ENCODE measurements around the gene KANSL2. TPM values are rescaled to one million over a fixed set of nuclear protein-coding genes. Genes with fewer than 3 reads are reported as not detected.
A peak's percentile ranks its signal among the peaks of the same experiment; 100 is the strongest.
"Not testable (repeated sequence)": the region's sequence is repeated elsewhere in the genome, so short reads cannot be mapped to it uniquely, and the experiment has no call there.

Gene KANSL2
- total RNA-seq, 4 donors from 2014 or later, result 58.4 to 101 (median 69.4) TPM

DNA sequence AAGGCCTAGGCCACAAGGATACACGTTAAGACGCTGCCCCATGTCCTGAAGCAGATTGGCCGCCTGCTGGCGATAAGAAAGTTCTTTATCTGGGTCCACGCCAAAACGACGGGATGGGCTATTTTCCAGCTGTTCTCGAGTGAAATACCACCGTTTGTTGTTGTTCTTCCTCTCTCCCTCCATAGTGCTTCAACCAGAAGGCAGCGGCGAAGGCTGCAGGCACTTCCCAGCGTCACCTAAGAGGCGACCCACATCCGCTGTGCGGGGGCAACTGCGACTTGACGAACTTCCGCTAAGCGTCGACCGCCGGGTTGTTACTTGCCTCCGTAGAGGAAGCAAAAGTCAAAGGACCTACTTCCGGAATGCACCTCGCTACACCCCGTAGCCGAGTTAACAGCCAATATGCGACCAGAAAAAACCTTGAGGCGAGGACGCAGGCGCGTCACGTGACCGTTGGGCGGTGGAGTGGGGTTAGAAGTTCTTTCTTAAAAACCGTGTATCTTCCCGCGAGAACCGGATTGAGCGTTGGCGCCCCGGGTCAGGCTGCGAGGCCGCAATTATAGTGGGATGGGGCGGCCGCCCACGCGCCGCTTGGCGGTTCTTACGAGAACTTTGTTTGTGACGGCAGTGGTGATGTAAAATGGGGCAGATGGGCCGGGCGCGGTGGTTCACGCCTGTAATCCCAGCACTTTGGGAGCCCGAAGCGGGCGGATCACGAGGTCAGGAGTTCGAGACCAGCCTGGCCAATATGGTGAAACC, 34.6 kb upstream of the KANSL2 start, which contains the start of gene CCNT1:
CCNT1 (minus strand) TSS at position 215 of the 759 bp plus-strand sequence; CDS start at position 183, 32 bp downstream.
- WGBS, 2 donors, result 0 to 1% methylated on average over 50 to 55 of the region's 61 CpGs

DNA sequence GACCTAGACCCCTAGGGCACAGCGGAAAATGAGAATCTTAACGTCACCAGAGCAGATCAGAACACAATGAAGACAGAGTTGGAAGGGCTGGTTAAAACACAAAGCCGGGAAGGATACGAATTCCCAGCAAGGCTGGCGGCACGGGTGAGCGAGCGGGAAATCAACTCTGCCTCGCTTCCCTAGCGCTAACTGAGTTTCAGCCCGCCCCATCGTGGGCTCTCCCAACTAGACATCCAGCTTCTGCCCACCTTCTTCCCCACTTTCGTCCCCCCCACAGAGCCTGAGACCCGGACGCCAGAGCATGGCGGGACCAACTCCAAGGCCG, 34.1 kb upstream of the KANSL2 start:
- Histone ChIP-seq H3K9me3 (peaks cover 0 to 16% (median 0%) of the 10 kb centered on the region in 4 donors), H3K27ac (peak overlapping the region; percentile 94 to 99 (median 96)), H3K27me3 (no peaks in the 10 kb centered on the region), H3K4me3 (peak overlapping the region; percentile 66 to 95 (median 81)), H3K4me1 (peaks cover 0 to 45% (median 25%) of the 10 kb centered on the region in 4 donors), H3K36me3 (peaks cover 0 to 34% (median 9%) of the 10 kb centered on the region in 3 donors)
- no peak for TF ChIP-seq POLR2A (IDR thresholded peaks at IDR 0.05)
- TF ChIP-seq EP300 (IDR thresholded peaks at IDR 0.05), result no peak
- TF ChIP-seq, protein P1, sequence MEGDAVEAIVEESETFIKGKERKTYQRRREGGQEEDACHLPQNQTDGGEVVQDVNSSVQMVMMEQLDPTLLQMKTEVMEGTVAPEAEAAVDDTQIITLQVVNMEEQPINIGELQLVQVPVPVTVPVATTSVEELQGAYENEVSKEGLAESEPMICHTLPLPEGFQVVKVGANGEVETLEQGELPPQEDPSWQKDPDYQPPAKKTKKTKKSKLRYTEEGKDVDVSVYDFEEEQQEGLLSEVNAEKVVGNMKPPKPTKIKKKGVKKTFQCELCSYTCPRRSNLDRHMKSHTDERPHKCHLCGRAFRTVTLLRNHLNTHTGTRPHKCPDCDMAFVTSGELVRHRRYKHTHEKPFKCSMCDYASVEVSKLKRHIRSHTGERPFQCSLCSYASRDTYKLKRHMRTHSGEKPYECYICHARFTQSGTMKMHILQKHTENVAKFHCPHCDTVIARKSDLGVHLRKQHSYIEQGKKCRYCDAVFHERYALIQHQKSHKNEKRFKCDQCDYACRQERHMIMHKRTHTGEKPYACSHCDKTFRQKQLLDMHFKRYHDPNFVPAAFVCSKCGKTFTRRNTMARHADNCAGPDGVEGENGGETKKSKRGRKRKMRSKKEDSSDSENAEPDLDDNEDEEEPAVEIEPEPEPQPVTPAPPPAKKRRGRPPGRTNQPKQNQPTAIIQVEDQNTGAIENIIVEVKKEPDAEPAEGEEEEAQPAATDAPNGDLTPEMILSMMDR (IDR thresholded peaks at IDR 0.05), result no peak
- DNase-seq (ENCODE audit: low spot score in 2 of 2), result no peak
- 0 to 1% methylated on average over 17 of the region's 17 CpGs for whole genome bisulfite sequencing, 2 donors

More for the DNA sequence above, 34.6 kb upstream of the KANSL2 start, which contains the start of gene CCNT1:
- Histone ChIP-seq H3K4me1 (peaks cover 0 to 41% (median 25%) of the 10 kb centered on the region in 4 donors), H3K36me3 (peaks cover 0 to 28% (median 9%) of the 10 kb centered on the region in 3 donors), H3K27ac (peak within 1 kb of the TSS; percentile 94 to 99 (median 96)), H3K9me3 (peaks cover 0 to 21% (median 0%) of the 10 kb centered on the region in 4 donors), H3K4me3 (peak within 1 kb of the TSS; percentile 66 to 95 (median 81)), H3K27me3 (no peaks in the 10 kb centered on the region)
- TF ChIP-seq, protein P1 (IDR thresholded peaks at IDR 0.05), result peak; percentile 4 to 76 (median 26)
- TF ChIP-seq EP300 (IDR thresholded peaks at IDR 0.05), result peak; percentile 98 to 99
- TF ChIP-seq POLR2A (IDR thresholded peaks at IDR 0.05), result peak; percentile 57 to 62
- DNase-seq (ENCODE audit: low spot score in 2 of 2), result peak; percentile 95 to 97

DNA sequence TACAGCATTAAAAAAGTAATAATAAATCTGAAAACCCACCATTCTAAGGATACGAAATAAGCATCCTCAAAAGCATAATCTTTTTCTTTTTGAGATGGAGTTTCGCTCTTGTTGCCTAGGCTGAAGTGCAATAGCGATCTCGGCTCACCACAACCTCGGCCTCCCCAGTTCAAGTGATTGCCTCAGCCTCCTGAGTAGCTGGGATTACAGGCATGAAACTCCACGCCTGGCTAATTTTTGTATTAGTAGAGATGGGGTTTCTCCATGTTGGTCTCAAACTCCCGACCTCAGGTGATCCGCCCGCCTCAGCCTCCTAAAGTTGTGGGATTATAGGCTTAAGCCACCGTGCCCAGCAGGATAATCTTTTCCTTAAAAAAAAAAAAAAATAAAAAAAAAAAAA, 30.2 kb upstream of the KANSL2 start:
- H3K9me3 ChIP-seq, result no peaks in the 10 kb centered on the region
- TF ChIP-seq, protein P1 (IDR thresholded peaks at IDR 0.05), result no peak
- TF ChIP-seq POLR2A (IDR thresholded peaks at IDR 0.05) (no peak), EP300 (IDR thresholded peaks at IDR 0.05) (no peak)
- DNase-seq (ENCODE audit: low spot score in 2 of 2), result no peak
- no peak overlapping the region for H3K27ac ChIP-seq
- H3K27me3 ChIP-seq, result no peaks in the 10 kb centered on the region
- no peak overlapping the region for H3K4me3 ChIP-seq
- H3K4me1 ChIP-seq, result peaks cover 0 to 74% (median 27%) of the 10 kb centered on the region in 4 donors
- 96% methylated on average over 10 of the region's 10 CpGs for WGBS, 2 donors
- H3K36me3 ChIP-seq, result peaks cover 0 to 67% (median 9%) of the 10 kb centered on the region in 3 donors

DNA sequence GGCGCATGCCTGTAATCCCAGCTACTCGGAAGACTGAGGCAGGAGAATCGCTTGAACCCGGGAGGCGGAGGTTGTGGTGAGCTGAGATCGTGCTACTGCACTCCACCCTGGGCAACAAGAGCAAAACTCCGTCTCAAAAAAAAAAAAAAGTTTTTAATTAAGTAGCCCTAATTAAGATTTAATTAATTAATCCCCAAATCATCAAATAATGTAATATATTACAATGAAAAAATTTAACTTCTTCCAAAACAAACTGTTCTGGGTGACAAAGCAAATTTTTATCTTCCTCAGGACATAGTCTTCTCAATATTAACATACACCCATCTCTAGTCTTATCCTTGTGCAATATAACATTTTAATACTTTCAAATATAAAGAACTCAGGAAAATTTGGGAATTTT, 16.8 kb upstream of the KANSL2 start:
- H3K4me1 ChIP-seq; DNase-seq (ENCODE audit: low spot score in 2 of 2); H3K4me3 ChIP-seq; H3K27ac ChIP-seq; H3K27me3 ChIP-seq; H3K9me3 ChIP-seq: not testable (repeated sequence)
- H3K36me3 ChIP-seq, result peaks cover 0 to 87% (median 18%) of the 10 kb centered on the region in 3 donors
- WGBS, 2 donors, result 89 to 95% methylated on average over 7 of the region's 7 CpGs

DNA sequence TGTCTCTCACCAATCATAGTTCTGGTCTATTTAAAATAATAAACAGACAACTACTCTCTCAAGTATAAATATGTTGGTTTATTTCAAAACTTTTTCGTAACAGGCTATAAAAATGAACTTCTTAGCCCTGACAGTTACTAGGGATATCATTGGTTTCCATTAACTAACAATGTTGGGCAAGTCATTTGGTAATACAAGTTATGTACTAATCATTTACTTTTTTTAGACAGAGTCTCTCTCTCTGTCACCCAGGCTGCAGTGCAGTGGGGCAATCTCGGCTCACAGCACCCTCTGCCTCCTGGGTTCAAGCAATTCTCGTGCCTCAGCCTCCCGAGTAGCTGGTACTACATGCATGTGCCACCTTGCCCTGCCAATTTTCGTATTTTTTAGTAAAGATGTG, 14.6 kb upstream of the KANSL2 start:
- H3K4me3 ChIP-seq, result no peak overlapping the region
- TF ChIP-seq, protein P1 (IDR thresholded peaks at IDR 0.05), result no peak
- TF ChIP-seq POLR2A (IDR thresholded peaks at IDR 0.05) (no peak), EP300 (IDR thresholded peaks at IDR 0.05) (no peak)
- no peaks in the 10 kb centered on the region for H3K9me3 ChIP-seq
- H3K27ac ChIP-seq, result no peak overlapping the region
- no peak for DNase-seq (ENCODE audit: low spot score in 2 of 2)
- peaks cover 0 to 87% (median 25%) of the 10 kb centered on the region in 3 donors for H3K36me3 ChIP-seq
- peaks cover 0 to 6% (median 0%) of the 10 kb centered on the region in 4 donors for H3K4me1 ChIP-seq
- H3K27me3 ChIP-seq, result no peaks in the 10 kb centered on the region
- whole genome bisulfite sequencing, 2 donors, result 95% methylated on average over 5 of the region's 5 CpGs
